Measurements from ENCODE around the gene LRMDA. TPM values are rescaled to one million over a fixed set of nuclear protein-coding genes. Genes with fewer than 3 reads are reported as not detected.

Gene LRMDA
- total RNA-seq, 6 donors from 2014 or later, result 12.8 to 185 (median 18.1) TPM

DNA sequence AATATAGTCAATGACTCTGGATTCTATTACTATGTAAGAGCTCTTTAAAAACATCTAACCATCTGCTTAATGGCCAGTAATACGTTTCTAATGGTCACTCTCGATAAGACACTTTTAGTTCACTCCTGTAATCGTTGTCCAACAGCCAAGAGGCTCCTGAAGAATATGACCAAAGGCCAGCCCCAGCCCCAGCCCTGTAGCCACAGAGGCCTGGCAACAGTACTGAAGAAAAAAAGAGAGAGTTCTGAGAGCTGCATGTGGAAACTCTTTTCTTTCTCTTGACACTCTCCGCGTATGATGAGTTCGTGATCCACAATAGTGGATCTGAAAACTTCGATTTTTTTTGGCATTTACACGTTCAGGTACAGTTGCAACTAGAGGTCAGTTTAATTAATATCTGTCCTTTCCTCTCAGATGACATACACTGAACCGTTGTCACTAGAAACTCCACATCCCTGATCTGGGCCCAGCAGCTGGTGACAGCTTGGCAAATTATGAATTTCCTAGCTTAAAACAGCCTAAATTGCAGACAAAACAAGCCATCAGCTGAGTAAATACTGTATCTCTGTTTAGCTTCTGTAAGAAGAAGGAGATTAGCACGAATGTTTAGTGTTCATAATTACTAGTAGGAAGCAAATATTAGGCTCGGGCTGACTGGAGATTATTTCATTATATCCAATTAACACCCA is 456.7 kb downstream of the LRMDA start:
- no peak overlapping the region for H3K27ac ChIP-seq
- no peaks in the 10 kb centered on the region for H3K4me1 ChIP-seq
- no peak for ATAC-seq (ENCODE audit: low FRiP score in 2 of 2)
- H3K4me3 ChIP-seq, result no peak overlapping the region
- H3K36me3 ChIP-seq, result no peaks in the 10 kb centered on the region
- no peaks in the 10 kb centered on the region for H3K27me3 ChIP-seq
- H3K9me3 ChIP-seq, result no peaks in the 10 kb centered on the region
- TF ChIP-seq, protein P1, sequence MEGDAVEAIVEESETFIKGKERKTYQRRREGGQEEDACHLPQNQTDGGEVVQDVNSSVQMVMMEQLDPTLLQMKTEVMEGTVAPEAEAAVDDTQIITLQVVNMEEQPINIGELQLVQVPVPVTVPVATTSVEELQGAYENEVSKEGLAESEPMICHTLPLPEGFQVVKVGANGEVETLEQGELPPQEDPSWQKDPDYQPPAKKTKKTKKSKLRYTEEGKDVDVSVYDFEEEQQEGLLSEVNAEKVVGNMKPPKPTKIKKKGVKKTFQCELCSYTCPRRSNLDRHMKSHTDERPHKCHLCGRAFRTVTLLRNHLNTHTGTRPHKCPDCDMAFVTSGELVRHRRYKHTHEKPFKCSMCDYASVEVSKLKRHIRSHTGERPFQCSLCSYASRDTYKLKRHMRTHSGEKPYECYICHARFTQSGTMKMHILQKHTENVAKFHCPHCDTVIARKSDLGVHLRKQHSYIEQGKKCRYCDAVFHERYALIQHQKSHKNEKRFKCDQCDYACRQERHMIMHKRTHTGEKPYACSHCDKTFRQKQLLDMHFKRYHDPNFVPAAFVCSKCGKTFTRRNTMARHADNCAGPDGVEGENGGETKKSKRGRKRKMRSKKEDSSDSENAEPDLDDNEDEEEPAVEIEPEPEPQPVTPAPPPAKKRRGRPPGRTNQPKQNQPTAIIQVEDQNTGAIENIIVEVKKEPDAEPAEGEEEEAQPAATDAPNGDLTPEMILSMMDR (IDR thresholded peaks at IDR 0.05), result no peak
- no peak for TF ChIP-seq POLR2AphosphoS5 (IDR thresholded peaks at IDR 0.05)
- TF ChIP-seq POLR2A (IDR thresholded peaks at IDR 0.05), result no peak
- TF ChIP-seq EP300 (IDR thresholded peaks at IDR 0.05), result no peak
- WGBS, 2 donors, result 79 to 80% methylated on average over 11 of the region's 11 CpGs
- DNase-seq, result no peak

DNA sequence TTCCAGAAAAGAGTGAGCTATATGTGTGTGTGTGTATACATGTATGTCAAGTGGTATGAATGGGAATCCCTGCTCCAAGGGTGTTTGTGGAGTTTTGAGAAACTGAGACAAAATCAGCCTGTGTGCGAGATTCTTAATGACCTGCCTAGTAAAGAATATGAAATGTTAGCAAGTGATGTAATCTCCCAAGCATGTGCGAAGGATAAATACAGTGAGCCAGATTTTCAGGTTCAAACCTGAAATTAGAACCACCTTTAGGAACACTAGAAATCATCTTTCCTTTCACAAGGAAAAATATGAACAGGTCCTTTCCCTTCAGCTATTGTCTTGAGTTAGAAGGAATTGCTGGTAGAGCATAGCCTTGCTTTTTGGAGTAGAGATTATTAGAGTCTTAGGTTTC is 457.6 kb downstream of the LRMDA start:
- no peaks in the 10 kb centered on the region for H3K4me1 ChIP-seq
- no peaks in the 10 kb centered on the region for H3K36me3 ChIP-seq
- no peak for DNase-seq
- no peaks in the 10 kb centered on the region for H3K9me3 ChIP-seq
- WGBS, 2 donors, result 90% methylated on average over 2 of the region's 2 CpGs
- no peak for ATAC-seq (ENCODE audit: low FRiP score in 2 of 2)
- no peak overlapping the region for H3K27ac ChIP-seq
- H3K4me3 ChIP-seq, result no peak overlapping the region
- no peaks in the 10 kb centered on the region for H3K27me3 ChIP-seq
- TF ChIP-seq EP300 (IDR thresholded peaks at IDR 0.05), result no peak
- TF ChIP-seq, protein P1 (IDR thresholded peaks at IDR 0.05), result no peak
- TF ChIP-seq POLR2AphosphoS5 (IDR thresholded peaks at IDR 0.05), result no peak
- TF ChIP-seq POLR2A (IDR thresholded peaks at IDR 0.05), result no peak

GRCh38 chr10:75894761-75895160 is 463.3 kb downstream of the LRMDA start:
- ATAC-seq (ENCODE audit: low FRiP score in 2 of 2) (no peak), DNase-seq (no peak)
- H3K27me3 ChIP-seq, result no peaks in the 10 kb centered on the region
- no peak overlapping the region for H3K27ac ChIP-seq
- no peaks in the 10 kb centered on the region for H3K9me3 ChIP-seq
- no peak overlapping the region for H3K4me3 ChIP-seq
- no peaks in the 10 kb centered on the region for H3K36me3 ChIP-seq
- WGBS, 2 donors, result 89 to 95% methylated on average over 1 of the region's 1 CpG
- TF ChIP-seq POLR2AphosphoS5 (IDR thresholded peaks at IDR 0.05) (no peak), POLR2A (IDR thresholded peaks at IDR 0.05) (no peak), EP300 (IDR thresholded peaks at IDR 0.05) (no peak)
- TF ChIP-seq, protein P1 (IDR thresholded peaks at IDR 0.05), result no peak
- H3K4me1 ChIP-seq, result peaks cover 0 to 6% (median 1%) of the 10 kb centered on the region in 4 donors

DNA sequence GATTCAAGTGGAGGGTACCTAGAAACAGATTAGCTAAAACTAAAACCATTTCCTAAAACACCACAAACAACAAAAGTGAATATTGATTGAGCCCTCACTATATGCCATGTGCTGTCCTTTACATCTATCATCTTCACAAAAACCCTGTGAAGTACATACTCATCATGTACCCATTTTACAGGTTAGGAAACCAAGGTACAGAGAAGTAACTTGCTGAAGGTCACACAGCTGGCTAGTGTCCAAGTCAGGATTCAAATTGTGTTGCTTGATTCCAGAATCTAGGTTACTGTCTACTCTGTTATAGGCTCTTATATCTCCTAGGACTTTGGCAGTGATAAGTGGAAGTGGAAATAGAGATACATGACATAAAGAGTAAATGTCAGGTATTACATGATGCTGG is 463.8 kb downstream of the LRMDA start:
- DNase-seq (no peak), ATAC-seq (ENCODE audit: low FRiP score in 2 of 2) (no peak)
- Histone ChIP-seq H3K27ac (no peak overlapping the region), H3K36me3 (no peaks in the 10 kb centered on the region), H3K4me3 (no peak overlapping the region), H3K9me3 (no peaks in the 10 kb centered on the region), H3K4me1 (peaks cover 0 to 6% (median 1%) of the 10 kb centered on the region in 4 donors), H3K27me3 (no peaks in the 10 kb centered on the region)
- TF ChIP-seq POLR2A (IDR thresholded peaks at IDR 0.05) (no peak), EP300 (IDR thresholded peaks at IDR 0.05) (no peak), POLR2AphosphoS5 (IDR thresholded peaks at IDR 0.05) (no peak)
- TF ChIP-seq, protein P1 (IDR thresholded peaks at IDR 0.05), result no peak

DNA sequence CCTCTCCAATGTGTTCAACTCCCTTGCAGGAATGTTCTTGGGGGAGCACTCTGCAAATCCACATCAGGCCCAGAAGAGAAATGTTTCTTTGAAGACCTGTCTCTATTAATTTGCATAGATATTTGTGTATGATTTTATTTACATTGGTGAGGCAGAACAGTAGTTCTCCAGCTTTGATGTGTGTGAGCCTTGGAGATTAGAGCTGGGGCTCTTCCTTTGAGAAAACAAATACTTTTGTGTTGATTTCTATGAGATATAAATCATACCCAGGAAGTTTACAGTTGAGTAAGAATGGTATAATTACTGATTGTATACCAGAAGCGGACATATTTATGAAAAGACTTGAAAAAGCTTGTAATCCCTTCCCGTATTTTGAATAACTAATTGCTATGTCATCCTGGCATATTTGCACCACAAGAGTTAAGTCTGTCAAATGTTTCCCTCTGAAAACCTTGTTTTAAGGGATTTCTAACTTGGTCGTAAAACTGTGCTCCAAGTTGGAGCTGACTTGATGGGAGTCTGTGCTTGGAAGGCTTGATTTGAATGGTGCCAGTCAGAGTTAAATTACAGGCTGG is 468.5 kb downstream of the LRMDA start:
- Histone ChIP-seq H3K4me3 (no peak overlapping the region), H3K36me3 (no peaks in the 10 kb centered on the region), H3K27ac (no peak overlapping the region), H3K27me3 (no peaks in the 10 kb centered on the region), H3K4me1 (peaks cover 0 to 6% (median 3%) of the 10 kb centered on the region in 4 donors), H3K9me3 (no peaks in the 10 kb centered on the region)
- DNase-seq, result no peak
- no peak for TF ChIP-seq POLR2AphosphoS5 (IDR thresholded peaks at IDR 0.05)
- TF ChIP-seq, protein P1 (IDR thresholded peaks at IDR 0.05), result no peak
- no peak for TF ChIP-seq POLR2A (IDR thresholded peaks at IDR 0.05)
- TF ChIP-seq EP300 (IDR thresholded peaks at IDR 0.05), result no peak
- no peak for ATAC-seq (ENCODE audit: low FRiP score in 2 of 2)
- WGBS, 2 donors, result 58 to 71% methylated on average over 3 of the region's 3 CpGs
